Fibroblast of the conjunctiva (primary cell): ENCODE results near the gene BRINP2.

ENCODE experiments used
- DNase-seq: peaks from one replicate; pipeline ENCODE4 v3.0.0-alpha.2; 2010; ENCODE audit warnings: low read depth

BRINP2 gene

GRCh38 chr1:177227978-177228692 lies 57.4 kb downstream of the BRINP2 start:
- DNase-seq, result no peak

GRCh38 chr1:177228693-177229065 lies 57.9 kb downstream of the BRINP2 start:
- no peak for DNase-seq

GRCh38 chr1:177229781-177230180 lies 59.0 kb downstream of the BRINP2 start:
- DNase-seq, result no peak

GRCh38 chr1:177230228-177231016 lies 59.7 kb downstream of the BRINP2 start:
- DNase-seq, result no peak

- DNase-seq, result no peak
Measured at GRCh38 chr1:177235350-177235749, 64.6 kb downstream of the BRINP2 start.

DNA sequence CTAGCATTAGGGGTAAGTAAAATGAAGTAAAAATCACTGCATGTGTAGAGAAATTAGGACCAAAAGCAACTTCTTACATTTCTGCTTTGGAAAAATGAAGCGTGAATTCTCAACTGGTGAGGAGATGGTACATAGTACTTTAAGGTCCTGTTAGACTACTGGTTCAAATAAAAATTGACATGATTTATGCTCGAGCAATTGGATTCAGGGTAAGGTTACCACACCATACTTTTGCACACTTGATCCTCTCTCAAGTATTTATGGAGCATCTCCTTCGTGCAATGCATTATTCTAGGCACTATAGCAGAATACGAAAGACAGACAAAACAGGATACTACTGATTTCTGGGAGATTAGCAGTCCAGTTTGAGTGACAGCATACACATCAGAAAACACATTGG lies 66.2 kb downstream of the BRINP2 start:
- no peak for DNase-seq

GRCh38 chr1:177238967-177239366 lies 68.2 kb downstream of the BRINP2 start:
- no peak for DNase-seq

DNA sequence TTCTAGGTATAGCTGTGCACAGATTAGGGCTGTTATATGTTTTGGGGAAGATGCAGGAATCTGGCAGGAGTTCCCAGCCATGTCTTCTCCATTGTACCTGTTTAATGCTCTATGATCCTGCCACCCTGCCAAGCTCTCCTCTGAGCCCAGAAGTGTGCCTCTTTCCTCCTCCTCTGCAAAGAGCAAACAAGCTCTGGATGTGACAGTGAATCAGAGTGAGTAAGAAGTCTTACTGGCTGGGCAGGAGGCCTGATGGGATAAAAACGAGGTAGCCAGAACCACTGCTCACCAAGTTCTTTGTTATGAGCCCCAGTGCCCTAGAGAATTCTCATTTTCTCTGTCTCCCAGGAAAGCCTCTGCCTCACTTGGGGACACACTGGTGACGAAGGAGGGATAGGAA lies 69.0 kb downstream of the BRINP2 start:
- DNase-seq, result no peak

DNA sequence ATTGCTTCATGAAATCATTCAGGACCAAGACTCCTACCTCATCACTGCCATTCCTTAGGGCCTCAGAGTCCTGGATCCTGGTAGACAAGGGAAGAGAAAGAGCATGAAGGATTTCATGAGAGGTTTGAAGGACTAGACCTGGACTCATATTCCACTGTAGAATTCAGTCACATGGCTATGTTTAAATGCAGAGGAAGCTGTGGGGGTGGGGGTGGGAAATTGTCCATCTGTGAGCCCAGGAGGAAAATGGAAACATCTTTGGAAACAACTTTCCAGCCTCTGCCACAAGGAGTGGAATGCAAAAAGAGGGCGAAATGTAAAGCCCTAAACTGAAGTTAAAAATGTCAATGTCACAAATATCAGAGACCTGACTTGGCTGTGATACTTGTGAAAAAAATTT lies 73.0 kb downstream of the BRINP2 start:
- no peak for DNase-seq

DNA sequence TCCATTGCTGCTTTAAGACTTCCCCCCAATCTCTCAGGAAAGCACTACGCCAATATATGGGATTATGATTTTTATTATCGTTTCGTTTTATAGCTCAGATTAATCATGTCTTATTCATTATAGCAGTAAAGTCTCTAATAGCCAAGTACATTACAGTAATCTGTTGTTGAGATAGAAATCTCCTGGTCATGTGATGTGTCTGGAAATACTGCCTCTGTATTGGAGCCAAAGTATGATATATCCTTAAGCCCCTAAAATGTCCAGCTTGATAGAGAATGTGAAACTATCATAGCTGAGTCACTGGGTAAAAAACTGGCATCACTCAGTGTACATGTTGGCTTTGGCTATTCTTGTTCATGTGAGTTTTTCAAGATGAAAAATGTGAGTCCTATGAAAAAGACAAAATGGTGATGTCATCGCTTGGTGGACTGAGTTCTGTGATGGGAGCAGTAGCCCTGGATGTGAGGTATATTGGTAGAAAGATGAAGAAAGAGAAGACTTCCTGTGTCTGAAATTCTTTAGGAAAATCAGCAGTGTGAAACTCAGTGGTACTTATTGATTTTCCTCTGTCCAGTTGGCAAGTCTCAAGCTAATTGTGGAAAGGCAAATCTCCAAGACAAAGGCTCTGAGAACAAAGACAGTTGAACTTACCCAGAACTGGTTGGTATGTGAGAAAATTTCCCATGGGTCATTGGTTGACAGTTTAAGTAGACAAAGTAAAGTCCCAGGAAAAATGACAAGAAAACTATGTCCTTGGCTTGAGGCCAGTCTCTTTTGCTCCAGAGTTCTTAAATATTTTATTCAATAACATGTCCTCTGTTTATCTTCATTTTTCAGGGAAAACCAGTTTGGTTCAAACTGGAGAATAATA lies 76.2 kb downstream of the BRINP2 start:
- DNase-seq, result no peak

GRCh38 chr1:177247623-177248176 lies 76.9 kb downstream of the BRINP2 start:
- DNase-seq, result no peak

GRCh38 chr1:177248258-177248657 lies 77.5 kb downstream of the BRINP2 start:
- DNase-seq, result no peak

DNA sequence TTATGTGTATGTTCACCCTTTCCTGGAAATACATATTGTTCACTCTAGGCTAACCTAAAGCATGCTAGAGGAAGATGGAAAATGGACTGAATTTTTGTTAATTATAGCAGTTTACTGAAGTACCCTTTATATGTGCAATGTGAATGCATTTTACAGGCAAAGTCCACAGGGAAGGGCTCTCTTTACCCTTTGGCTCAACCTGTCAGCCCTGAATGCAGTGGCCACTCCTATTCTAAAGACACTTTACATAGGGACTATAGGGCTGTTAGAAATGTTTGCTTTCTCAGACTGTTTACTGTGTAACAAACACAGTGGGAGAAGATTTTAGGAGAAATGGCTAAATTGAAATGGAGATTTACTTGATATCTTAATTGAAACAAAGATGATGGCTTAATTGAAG lies 78.5 kb downstream of the BRINP2 start:
- no peak for DNase-seq

DNA sequence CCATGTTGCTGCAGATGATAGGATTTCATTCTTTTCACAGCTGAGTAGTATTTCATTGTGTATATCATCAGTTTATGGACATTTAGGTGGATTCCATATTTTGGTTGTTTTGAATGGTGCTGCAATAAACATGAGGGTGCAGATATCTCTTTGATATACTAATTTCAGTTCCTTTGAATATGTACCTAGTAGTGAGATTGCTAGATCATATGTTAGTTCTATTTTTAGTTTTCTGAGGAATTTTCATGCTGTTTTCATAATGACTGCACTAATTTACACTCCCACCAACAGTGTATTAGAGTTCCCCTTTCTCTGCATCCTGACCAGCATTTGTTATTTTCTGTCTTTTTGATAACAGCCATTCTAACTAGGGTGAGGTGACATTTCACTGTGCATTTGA lies 82.1 kb downstream of the BRINP2 start:
- no peak for DNase-seq

DNA sequence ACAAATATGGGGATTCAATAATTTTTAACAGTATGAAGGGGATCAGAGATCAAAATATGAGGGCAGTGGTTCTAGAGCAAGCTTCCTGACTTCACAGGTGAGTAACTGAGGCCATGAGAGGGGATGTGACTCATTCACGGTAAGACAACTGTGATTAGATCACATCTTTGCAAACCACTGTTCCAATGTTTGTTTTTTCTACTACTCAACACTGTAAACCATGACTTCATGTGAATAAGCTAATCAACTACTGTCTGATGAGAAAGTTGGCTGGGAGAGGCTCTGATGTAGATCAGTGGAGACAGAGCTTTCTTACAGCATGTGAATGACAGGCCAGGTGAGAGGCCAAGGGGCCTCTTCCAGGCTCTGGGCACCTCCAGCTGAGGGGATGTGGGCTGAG lies 84.7 kb downstream of the BRINP2 start:
- no peak for DNase-seq

GRCh38 chr1:177256153-177257075 lies 85.7 kb downstream of the BRINP2 start:
- DNase-seq, result peak; percentile 83

GRCh38 chr1:177257128-177257527 lies 86.4 kb downstream of the BRINP2 start:
- DNase-seq, result no peak

GRCh38 chr1:177257576-177257975 lies 86.8 kb downstream of the BRINP2 start:
- no peak for DNase-seq

DNA sequence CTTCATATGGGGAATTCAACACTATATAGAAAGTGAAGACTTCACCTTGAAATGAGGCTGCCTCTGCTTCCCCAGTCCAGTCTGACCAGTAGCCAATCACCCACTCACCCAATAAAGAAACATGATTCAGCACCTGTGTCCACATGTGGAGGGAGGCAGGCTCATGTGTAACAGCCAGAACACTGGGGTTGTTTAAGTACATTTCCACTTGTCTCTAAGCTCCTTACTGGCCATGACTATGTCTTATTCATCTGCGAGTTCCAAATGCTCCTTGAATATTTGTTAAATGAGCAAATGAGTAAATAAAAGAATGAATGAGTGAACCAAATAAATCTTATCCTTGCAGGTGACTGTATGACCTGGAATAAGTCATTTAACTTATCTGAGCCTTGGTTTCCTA lies 100.1 kb downstream of the BRINP2 start:
- no peak for DNase-seq

- no peak for DNase-seq
Measured at GRCh38 chr1:177273141-177273540, 102.4 kb downstream of the BRINP2 start.

- DNase-seq, result peak; percentile 79
Measured at GRCh38 chr1:177274687-177275211, 104.0 kb downstream of the BRINP2 start.
